H1 (cell line): ENCODE results near the gene XPOT. TPM values are rescaled to one million over a fixed set of nuclear protein-coding genes. Genes with fewer than 3 reads are reported as not detected.

Source experiments
- polyA plus RNA-seq, 7 experiments: library from polyadenylated mRNA; depleted of rRNA in 3 of 7; stranded (reverse) in 5 of 7; unstranded in 2 of 7; fragments of >200 nt in 5 of 7; fragments of 200-250 nt in 2 of 7; gene quantifications; 1 replicate in 5 of 7; 2 replicates in 1 of 7; 4 replicates in 1 of 7; pipeline versions ENCODE4 v1.2.1 to v1.2.3, GENCODE V29; 2011 to 2013; ENCODE audit warnings: missing spikeins in 2 of 7, mixed read lengths in 2 of 7
- total RNA-seq: library from RNA; stranded (reverse); fragmentation: NEBNext Ultra II Directional; extraction: Animal tissue kit (Norgen Biotek cat#: 25700); gene quantifications from 2 replicates; pipeline ENCODE4 v1.2.1, GENCODE V29; 2021
- TF ChIP-seq, protein P1 (sequence below): fragments of 300-600 bp; sonication (generic); IDR thresholded peaks from 2 replicates; pipeline ENCODE4 v1.7.1; 2012; ENCODE audit warnings: low read length, moderate library complexity, mild to moderate bottlenecking, inconsistent platforms; ENCODE audit not compliant: insufficient replicate concordance

XPOT gene
- total and polyA plus RNA-seq, 2 of the 8 experiments (the other 6 are each of a cell fraction or from before 2014, with no cell fraction given): 38.8 to 176 TPM

DNA sequence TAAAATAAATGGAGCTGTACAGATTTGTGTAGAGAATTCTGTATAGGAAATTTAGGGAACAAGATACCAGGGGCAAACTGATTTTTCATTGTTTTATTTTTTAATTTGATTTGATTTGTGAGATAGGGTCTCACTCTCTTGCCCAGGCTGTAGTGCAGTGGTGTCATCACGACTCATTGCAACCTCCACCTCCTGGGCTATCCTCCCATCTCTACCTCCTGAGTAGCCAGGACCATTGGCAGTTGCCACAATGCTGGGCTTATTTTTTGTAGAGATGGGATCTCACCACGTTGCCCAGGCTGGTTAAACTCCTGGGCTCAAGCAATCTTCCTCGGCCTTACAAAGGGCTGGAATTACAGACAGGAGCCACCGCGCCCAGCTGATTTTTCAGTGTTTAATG is 29.7 kb downstream of the XPOT start (continued):
- TF ChIP-seq, protein P1, sequence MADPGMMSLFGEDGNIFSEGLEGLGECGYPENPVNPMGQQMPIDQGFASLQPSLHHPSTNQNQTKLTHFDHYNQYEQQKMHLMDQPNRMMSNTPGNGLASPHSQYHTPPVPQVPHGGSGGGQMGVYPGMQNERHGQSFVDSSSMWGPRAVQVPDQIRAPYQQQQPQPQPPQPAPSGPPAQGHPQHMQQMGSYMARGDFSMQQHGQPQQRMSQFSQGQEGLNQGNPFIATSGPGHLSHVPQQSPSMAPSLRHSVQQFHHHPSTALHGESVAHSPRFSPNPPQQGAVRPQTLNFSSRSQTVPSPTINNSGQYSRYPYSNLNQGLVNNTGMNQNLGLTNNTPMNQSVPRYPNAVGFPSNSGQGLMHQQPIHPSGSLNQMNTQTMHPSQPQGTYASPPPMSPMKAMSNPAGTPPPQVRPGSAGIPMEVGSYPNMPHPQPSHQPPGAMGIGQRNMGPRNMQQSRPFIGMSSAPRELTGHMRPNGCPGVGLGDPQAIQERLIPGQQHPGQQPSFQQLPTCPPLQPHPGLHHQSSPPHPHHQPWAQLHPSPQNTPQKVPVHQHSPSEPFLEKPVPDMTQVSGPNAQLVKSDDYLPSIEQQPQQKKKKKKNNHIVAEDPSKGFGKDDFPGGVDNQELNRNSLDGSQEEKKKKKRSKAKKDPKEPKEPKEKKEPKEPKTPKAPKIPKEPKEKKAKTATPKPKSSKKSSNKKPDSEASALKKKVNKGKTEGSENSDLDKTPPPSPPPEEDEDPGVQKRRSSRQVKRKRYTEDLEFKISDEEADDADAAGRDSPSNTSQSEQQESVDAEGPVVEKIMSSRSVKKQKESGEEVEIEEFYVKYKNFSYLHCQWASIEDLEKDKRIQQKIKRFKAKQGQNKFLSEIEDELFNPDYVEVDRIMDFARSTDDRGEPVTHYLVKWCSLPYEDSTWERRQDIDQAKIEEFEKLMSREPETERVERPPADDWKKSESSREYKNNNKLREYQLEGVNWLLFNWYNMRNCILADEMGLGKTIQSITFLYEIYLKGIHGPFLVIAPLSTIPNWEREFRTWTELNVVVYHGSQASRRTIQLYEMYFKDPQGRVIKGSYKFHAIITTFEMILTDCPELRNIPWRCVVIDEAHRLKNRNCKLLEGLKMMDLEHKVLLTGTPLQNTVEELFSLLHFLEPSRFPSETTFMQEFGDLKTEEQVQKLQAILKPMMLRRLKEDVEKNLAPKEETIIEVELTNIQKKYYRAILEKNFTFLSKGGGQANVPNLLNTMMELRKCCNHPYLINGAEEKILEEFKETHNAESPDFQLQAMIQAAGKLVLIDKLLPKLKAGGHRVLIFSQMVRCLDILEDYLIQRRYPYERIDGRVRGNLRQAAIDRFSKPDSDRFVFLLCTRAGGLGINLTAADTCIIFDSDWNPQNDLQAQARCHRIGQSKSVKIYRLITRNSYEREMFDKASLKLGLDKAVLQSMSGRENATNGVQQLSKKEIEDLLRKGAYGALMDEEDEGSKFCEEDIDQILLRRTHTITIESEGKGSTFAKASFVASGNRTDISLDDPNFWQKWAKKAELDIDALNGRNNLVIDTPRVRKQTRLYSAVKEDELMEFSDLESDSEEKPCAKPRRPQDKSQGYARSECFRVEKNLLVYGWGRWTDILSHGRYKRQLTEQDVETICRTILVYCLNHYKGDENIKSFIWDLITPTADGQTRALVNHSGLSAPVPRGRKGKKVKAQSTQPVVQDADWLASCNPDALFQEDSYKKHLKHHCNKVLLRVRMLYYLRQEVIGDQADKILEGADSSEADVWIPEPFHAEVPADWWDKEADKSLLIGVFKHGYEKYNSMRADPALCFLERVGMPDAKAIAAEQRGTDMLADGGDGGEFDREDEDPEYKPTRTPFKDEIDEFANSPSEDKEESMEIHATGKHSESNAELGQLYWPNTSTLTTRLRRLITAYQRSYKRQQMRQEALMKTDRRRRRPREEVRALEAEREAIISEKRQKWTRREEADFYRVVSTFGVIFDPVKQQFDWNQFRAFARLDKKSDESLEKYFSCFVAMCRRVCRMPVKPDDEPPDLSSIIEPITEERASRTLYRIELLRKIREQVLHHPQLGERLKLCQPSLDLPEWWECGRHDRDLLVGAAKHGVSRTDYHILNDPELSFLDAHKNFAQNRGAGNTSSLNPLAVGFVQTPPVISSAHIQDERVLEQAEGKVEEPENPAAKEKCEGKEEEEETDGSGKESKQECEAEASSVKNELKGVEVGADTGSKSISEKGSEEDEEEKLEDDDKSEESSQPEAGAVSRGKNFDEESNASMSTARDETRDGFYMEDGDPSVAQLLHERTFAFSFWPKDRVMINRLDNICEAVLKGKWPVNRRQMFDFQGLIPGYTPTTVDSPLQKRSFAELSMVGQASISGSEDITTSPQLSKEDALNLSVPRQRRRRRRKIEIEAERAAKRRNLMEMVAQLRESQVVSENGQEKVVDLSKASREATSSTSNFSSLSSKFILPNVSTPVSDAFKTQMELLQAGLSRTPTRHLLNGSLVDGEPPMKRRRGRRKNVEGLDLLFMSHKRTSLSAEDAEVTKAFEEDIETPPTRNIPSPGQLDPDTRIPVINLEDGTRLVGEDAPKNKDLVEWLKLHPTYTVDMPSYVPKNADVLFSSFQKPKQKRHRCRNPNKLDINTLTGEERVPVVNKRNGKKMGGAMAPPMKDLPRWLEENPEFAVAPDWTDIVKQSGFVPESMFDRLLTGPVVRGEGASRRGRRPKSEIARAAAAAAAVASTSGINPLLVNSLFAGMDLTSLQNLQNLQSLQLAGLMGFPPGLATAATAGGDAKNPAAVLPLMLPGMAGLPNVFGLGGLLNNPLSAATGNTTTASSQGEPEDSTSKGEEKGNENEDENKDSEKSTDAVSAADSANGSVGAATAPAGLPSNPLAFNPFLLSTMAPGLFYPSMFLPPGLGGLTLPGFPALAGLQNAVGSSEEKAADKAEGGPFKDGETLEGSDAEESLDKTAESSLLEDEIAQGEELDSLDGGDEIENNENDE: no peak
